Sigmoid colon (tissue), 7 donors: ENCODE measurements around the gene USP22. TPM values are rescaled to one million over a fixed set of nuclear protein-coding genes. Genes with fewer than 3 reads are reported as not detected.

Experiments
- DNase-seq: peaks from one replicate; pipeline ENCODE4 v3.0.0-alpha.2; 2019
- H3K27ac ChIP-seq, 4 donors: fragments of 200-600 bp; sonication (generic); one replicate each; pipeline ENCODE4 v1.5.1; 2016 to 2019; ENCODE audit warnings: mild to moderate bottlenecking in 1 of 4
- H3K27me3 ChIP-seq, 3 donors: fragments of 200-600 bp; sonication (generic); one replicate each; pipeline ENCODE4 v1.5.1; 2019; ENCODE audit warnings: mild to moderate bottlenecking in 1 of 3
- H3K36me3 ChIP-seq, 4 donors: fragments of 200-600 bp; sonication (generic); one replicate each; pipeline ENCODE4 v1.5.1; 2016 to 2019
- H3K4me1 ChIP-seq, 4 donors: fragments of 200-600 bp; sonication (generic); one replicate each; pipeline ENCODE4 v1.5.1; 2017 to 2019
- H3K4me3 ChIP-seq, 4 donors: fragments of 200-600 bp; sonication (generic); one replicate each; pipeline ENCODE4 v1.5.1; 2017 to 2019; ENCODE audit warnings: mild to moderate bottlenecking in 2 of 4, moderate library complexity in 1 of 4
- H3K9me3 ChIP-seq, 4 donors: fragments of 200-600 bp in 3 of 4; sonication (generic) in 3 of 4; one replicate each; pipeline versions ENCODE4 v1.5.1 to v1.6.1; 2013 to 2019
- CTCF ChIP-seq, 4 experiments: fragments of 450-650 bp in 3 of 4; fragments of 200-600 bp in 1 of 4; IDR thresholded peaks; one replicate each; pipeline ENCODE4 v1.5.1; 2016 to 2019; ENCODE audit warnings: antibody characterized with exemption in 4 of 4, mild to moderate bottlenecking in 3 of 4, moderate library complexity in 2 of 4
- EP300 ChIP-seq, 4 donors: sonication (generic); formaldehyde crosslinking; IDR thresholded peaks; one replicate each; pipeline ENCODE4 v1.6.1; 2017; ENCODE audit warnings: antibody characterized with exemption in 4 of 4
- POLR2A ChIP-seq, 2 donors: fragments of 450-650 bp; IDR thresholded peaks; one replicate each; pipeline ENCODE4 v1.6.1; 2016; ENCODE audit warnings: antibody characterized with exemption in 2 of 2, mild to moderate bottlenecking in 2 of 2, moderate library complexity in 2 of 2
- POLR2AphosphoS5 ChIP-seq, 4 donors: sonication (generic); formaldehyde crosslinking; IDR thresholded peaks; one replicate each; pipeline ENCODE4 v1.6.1; 2017; ENCODE audit warnings: antibody characterized with exemption in 4 of 4
- WGBS, 2 donors: extraction: QIAGEN DNeasy Blood & Tissue Kit; methylation state at CpG; one replicate each; pipeline ENCODE4 v1.1.7; 2013; 5-methylcytosine and 5-hydroxymethylcytosine counted together
- intact Hi-C: fragments of 100-400 bp; cut with DNase I; formaldehyde crosslinking; loops from one replicate; pipeline ENCODE4 v1.15.1; 2023
- polyA plus RNA-seq, 3 donors: library from polyadenylated mRNA; stranded (reverse); fragments of 200-250 nt; gene quantifications; one replicate each; pipeline ENCODE4 v1.2.3, GENCODE V29; 2013
- total RNA-seq, 4 donors: library from RNA; depleted of rRNA; stranded (reverse); fragments of >200 nt; gene quantifications; one replicate each; pipeline ENCODE4 v1.1.0, GENCODE V29; 2016
- donor health status: healthy with polysubstance abuse.
- donor health status: Bipolar disorder and iron deficiency.
- donor health status: healthy.

USP22 gene
- total and polyA plus RNA-seq, 7 donors = 25.2 to 84.2 (median 71.2) TPM

- Histone ChIP-seq H3K27ac (no peak overlapping the region), H3K36me3 (no peaks in the 10 kb centered on the region), H3K9me3 (no peaks in the 10 kb centered on the region), H3K27me3 (no peaks in the 10 kb centered on the region), H3K4me3 (no peak overlapping the region), H3K4me1 (no peaks in the 10 kb centered on the region)
- 80 to 87% methylated on average over 4 of the region's 4 CpGs for WGBS, 2 donors
- no peak for TF ChIP-seq EP300 (IDR thresholded peaks at IDR 0.05)
- TF ChIP-seq POLR2AphosphoS5 (IDR thresholded peaks at IDR 0.05) = no peak
- TF ChIP-seq CTCF (IDR thresholded peaks at IDR 0.05) = no peak
- no peak for TF ChIP-seq POLR2A (IDR thresholded peaks at IDR 0.05)
- DNase-seq = no peak
- intact Hi-C loops = no loop called here
Measured at GRCh38 chr17:20970329-20970728, 72.5 kb downstream of the USP22 start.

- Histone ChIP-seq H3K27me3 (no peaks in the 10 kb centered on the region), H3K4me3 (no peak overlapping the region), H3K27ac (no peak overlapping the region), H3K36me3 (no peaks in the 10 kb centered on the region), H3K4me1 (no peaks in the 10 kb centered on the region), H3K9me3 (no peaks in the 10 kb centered on the region)
- intact Hi-C loops = no loop called here
- DNase-seq = no peak
- 80 to 94% methylated on average over 8 of the region's 8 CpGs for WGBS, 2 donors
- no peak for TF ChIP-seq EP300 (IDR thresholded peaks at IDR 0.05)
- no peak for TF ChIP-seq POLR2A (IDR thresholded peaks at IDR 0.05)
- TF ChIP-seq CTCF (IDR thresholded peaks at IDR 0.05) = no peak
- TF ChIP-seq POLR2AphosphoS5 (IDR thresholded peaks at IDR 0.05) = no peak
Measured at GRCh38 chr17:20968913-20969616, 73.7 kb downstream of the USP22 start.

- no peaks in the 10 kb centered on the region for H3K36me3 ChIP-seq
- H3K27ac ChIP-seq = no peak overlapping the region
- no peaks in the 10 kb centered on the region for H3K27me3 ChIP-seq
- TF ChIP-seq CTCF (IDR thresholded peaks at IDR 0.05) (no peak), POLR2AphosphoS5 (IDR thresholded peaks at IDR 0.05) (no peak), EP300 (IDR thresholded peaks at IDR 0.05) (no peak), POLR2A (IDR thresholded peaks at IDR 0.05) (no peak)
- WGBS, 2 donors = 87 to 89% methylated on average over 3 of the region's 3 CpGs
- no peaks in the 10 kb centered on the region for H3K9me3 ChIP-seq
- intact Hi-C loops = no loop called here
- no peaks in the 10 kb centered on the region for H3K4me1 ChIP-seq
- no peak overlapping the region for H3K4me3 ChIP-seq
- DNase-seq = no peak
Measured at GRCh38 chr17:20967776-20968175, 75.0 kb downstream of the USP22 start.

GRCh38 chr17:20966870-20967269 lies 75.9 kb downstream of the USP22 start:
- DNase-seq = no peak
- Histone ChIP-seq H3K4me3 (no peak overlapping the region), H3K27ac (no peak overlapping the region), H3K27me3 (no peaks in the 10 kb centered on the region), H3K9me3 (no peaks in the 10 kb centered on the region), H3K36me3 (no peaks in the 10 kb centered on the region), H3K4me1 (no peaks in the 10 kb centered on the region)
- no peak for TF ChIP-seq EP300 (IDR thresholded peaks at IDR 0.05)
- TF ChIP-seq CTCF (IDR thresholded peaks at IDR 0.05) = no peak
- no peak for TF ChIP-seq POLR2A (IDR thresholded peaks at IDR 0.05)
- WGBS, 2 donors = 2 to 6% methylated on average over 2 of the region's 2 CpGs
- intact Hi-C loops = no loop called here

GRCh38 chr17:20965492-20965891 lies 77.3 kb downstream of the USP22 start:
- Histone ChIP-seq H3K4me3 (no peak overlapping the region), H3K9me3 (no peaks in the 10 kb centered on the region), H3K27me3 (no peaks in the 10 kb centered on the region), H3K36me3 (no peaks in the 10 kb centered on the region), H3K4me1 (no peaks in the 10 kb centered on the region), H3K27ac (no peak overlapping the region)
- 58 to 80% methylated on average over 1 of the region's 1 CpG for WGBS, 2 donors
- TF ChIP-seq POLR2AphosphoS5 (IDR thresholded peaks at IDR 0.05) (no peak), CTCF (IDR thresholded peaks at IDR 0.05) (no peak), EP300 (IDR thresholded peaks at IDR 0.05) (no peak), POLR2A (IDR thresholded peaks at IDR 0.05) (no peak)
- no peak for DNase-seq
- intact Hi-C loops = no loop called here
